DND-41 (cell line): ENCODE measurements around the gene KCNJ16.

Experiments
- ATAC-seq: fragments of 200-7000 bp; cut with Tn5 transposase; 3 replicates; pipeline ENCODE4 v1.9.1; 2021; ENCODE audit warnings: low read depth; ENCODE audit not compliant: insufficient read depth
- DNase-seq: peaks from one replicate; pipeline ENCODE4 v3.0.0-alpha.2; 2020
- H2AFZ ChIP-seq: 2 replicates; pipeline ENCODE4 v1.6.0; 2012; ENCODE audit warnings: low read depth, low read length
- H3K27ac ChIP-seq: 2 replicates; pipeline ENCODE4 v1.5.1; 2012; ENCODE audit warnings: low read length, inconsistent platforms
- H3K27me3 ChIP-seq: fragments of 200-600 bp; sonication (generic); 2 replicates; pipeline ENCODE4 v1.6.0; 2012; ENCODE audit warnings: low read length, mild to moderate bottlenecking, inconsistent platforms; ENCODE audit not compliant: insufficient read depth, poor library complexity
- H3K36me3 ChIP-seq: 2 replicates; pipeline ENCODE4 v1.5.1; 2012; ENCODE audit warnings: low read length, inconsistent platforms; ENCODE audit not compliant: insufficient read depth
- H3K4me1 ChIP-seq: 2 replicates; pipeline ENCODE4 v1.5.1; 2012; ENCODE audit warnings: mild to moderate bottlenecking, low read length; ENCODE audit not compliant: insufficient read depth
- H3K4me2 ChIP-seq: 2 replicates; pipeline ENCODE4 v1.6.0; 2012; ENCODE audit warnings: mild to moderate bottlenecking, moderate library complexity, low read length, inconsistent platforms; ENCODE audit not compliant: insufficient read depth
- H3K4me3 ChIP-seq, 2 experiments: fragments of 200-600 bp in 1 of 2; shearing (Covaris generic) in 1 of 2; 2 replicates each; pipeline ENCODE4 v1.5.1; 2012 to 2016; ENCODE audit warnings: inconsistent platforms in 2 of 2, low read length in 2 of 2, mild to moderate bottlenecking in 2 of 2, low read depth in 1 of 2, moderate library complexity in 1 of 2
- H3K79me2 ChIP-seq: 2 replicates; pipeline ENCODE4 v1.6.0; 2012; ENCODE audit warnings: low read length, inconsistent platforms; ENCODE audit not compliant: insufficient read depth
- H3K9ac ChIP-seq: 2 replicates; pipeline ENCODE4 v1.6.0; 2012; ENCODE audit warnings: low read depth, mild to moderate bottlenecking, inconsistent platforms, low read length, moderate library complexity
- H3K9me3 ChIP-seq: 2 replicates; pipeline ENCODE4 v1.5.1; 2012; ENCODE audit warnings: low read length, moderate library complexity, mild to moderate bottlenecking, inconsistent platforms; ENCODE audit not compliant: insufficient read depth, severe bottlenecking
- H4K20me1 ChIP-seq: 2 replicates; pipeline ENCODE4 v1.6.0; 2012; ENCODE audit warnings: low read length; ENCODE audit not compliant: insufficient read depth
- EZH2 ChIP-seq: IDR thresholded peaks from 3 replicates; pipeline ENCODE4 v1.6.1; 2012; ENCODE audit warnings: borderline replicate concordance, low read depth, mild to moderate bottlenecking, moderate library complexity, low read length, inconsistent platforms; ENCODE audit not compliant: severe bottlenecking
- TF ChIP-seq, protein P1 (sequence below): IDR thresholded peaks from 2 replicates; pipeline ENCODE4 v1.5.1; 2012; ENCODE audit warnings: borderline replicate concordance, low read length, moderate library complexity, mild to moderate bottlenecking; ENCODE audit not compliant: poor library complexity, severe bottlenecking; ENCODE audit errors: extremely low read depth

Gene KCNJ16

DNA sequence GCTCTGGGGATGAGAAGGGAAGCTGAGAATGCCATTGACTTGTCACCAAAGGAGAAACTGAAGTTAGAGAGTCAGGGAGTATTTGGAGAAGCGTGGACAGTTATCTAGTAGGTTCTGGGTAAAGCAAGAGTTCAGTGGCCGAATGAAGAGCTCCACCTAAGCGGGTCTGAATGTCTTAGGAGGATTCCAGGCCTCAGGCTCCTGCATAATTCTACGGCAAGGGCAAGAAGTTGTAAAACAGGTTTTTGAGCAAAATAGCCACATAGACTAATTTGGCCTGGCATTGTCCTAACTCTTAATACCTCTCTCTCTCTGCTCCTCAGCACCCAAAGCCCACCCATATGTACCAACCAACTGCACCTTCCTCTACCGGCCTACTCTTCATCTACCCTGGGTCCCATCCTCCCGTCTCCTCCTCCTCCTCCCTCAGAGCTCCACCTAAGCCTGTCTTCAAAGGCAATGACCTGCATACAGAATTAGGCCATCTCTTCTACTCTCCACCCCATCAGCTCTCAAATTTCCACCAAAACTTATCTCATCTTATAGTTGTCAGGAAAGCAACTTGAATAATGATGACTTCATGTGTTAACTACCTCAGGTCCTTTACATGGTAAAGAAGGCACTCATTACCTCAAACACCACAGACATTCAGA lies 52.3 kb downstream of the KCNJ16 start:
- no peak overlapping the region for H3K9ac ChIP-seq
- H3K9me3 ChIP-seq: no peaks in the 10 kb centered on the region
- no peak for ATAC-seq
- H3K27me3 ChIP-seq: no peaks in the 10 kb centered on the region
- no peaks in the 10 kb centered on the region for H3K79me2 ChIP-seq
- H4K20me1 ChIP-seq: no peaks in the 10 kb centered on the region
- no peak overlapping the region for H3K4me3 ChIP-seq
- TF ChIP-seq, protein P1, sequence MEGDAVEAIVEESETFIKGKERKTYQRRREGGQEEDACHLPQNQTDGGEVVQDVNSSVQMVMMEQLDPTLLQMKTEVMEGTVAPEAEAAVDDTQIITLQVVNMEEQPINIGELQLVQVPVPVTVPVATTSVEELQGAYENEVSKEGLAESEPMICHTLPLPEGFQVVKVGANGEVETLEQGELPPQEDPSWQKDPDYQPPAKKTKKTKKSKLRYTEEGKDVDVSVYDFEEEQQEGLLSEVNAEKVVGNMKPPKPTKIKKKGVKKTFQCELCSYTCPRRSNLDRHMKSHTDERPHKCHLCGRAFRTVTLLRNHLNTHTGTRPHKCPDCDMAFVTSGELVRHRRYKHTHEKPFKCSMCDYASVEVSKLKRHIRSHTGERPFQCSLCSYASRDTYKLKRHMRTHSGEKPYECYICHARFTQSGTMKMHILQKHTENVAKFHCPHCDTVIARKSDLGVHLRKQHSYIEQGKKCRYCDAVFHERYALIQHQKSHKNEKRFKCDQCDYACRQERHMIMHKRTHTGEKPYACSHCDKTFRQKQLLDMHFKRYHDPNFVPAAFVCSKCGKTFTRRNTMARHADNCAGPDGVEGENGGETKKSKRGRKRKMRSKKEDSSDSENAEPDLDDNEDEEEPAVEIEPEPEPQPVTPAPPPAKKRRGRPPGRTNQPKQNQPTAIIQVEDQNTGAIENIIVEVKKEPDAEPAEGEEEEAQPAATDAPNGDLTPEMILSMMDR: no peak
- TF ChIP-seq EZH2: no peak
- no peak for DNase-seq
- H3K36me3 ChIP-seq: no peaks in the 10 kb centered on the region
- no peaks in the 10 kb centered on the region for H3K4me1 ChIP-seq
- H3K27ac ChIP-seq: no peak overlapping the region
- H2AFZ ChIP-seq: no peak overlapping the region
- H3K4me2 ChIP-seq: no peak overlapping the region

DNA sequence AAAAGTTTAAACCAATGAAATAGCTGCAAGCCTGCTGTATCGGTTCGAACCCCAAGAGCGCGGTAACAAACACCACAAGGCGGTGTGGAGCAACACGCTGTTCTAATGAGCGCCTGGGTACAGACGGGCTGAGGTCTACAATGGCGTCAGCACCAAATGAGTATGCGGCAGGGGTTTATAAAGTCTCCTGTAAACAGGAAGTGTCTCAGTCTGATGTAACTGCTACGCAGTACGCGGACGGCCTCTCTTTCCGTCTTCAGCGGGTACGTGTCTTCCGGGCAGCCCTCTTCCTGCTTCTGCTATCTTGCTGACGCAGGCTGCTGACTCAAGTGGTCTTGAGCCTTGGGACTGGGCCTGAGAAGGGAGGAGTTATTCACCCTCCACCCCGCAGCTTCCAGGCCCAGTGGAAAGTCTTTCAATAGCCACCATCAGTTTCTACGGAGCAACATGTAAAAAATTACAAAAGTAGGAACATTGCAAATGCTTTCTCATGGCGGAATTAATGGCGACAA lies 53.8 kb downstream of the KCNJ16 start:
- no peak for DNase-seq
- H3K9ac ChIP-seq: no peak overlapping the region
- H2AFZ ChIP-seq: no peak overlapping the region
- no peaks in the 10 kb centered on the region for H3K9me3 ChIP-seq
- H3K4me1 ChIP-seq: no peaks in the 10 kb centered on the region
- no peak overlapping the region for H3K4me2 ChIP-seq
- H3K4me3 ChIP-seq: no peak overlapping the region
- H3K36me3 ChIP-seq: no peaks in the 10 kb centered on the region
- H3K27ac ChIP-seq: no peak overlapping the region
- no peaks in the 10 kb centered on the region for H3K27me3 ChIP-seq
- H4K20me1 ChIP-seq: no peaks in the 10 kb centered on the region
- H3K79me2 ChIP-seq: no peaks in the 10 kb centered on the region
- no peak for TF ChIP-seq EZH2
- TF ChIP-seq, protein P1: no peak
- no peak for ATAC-seq

DNA sequence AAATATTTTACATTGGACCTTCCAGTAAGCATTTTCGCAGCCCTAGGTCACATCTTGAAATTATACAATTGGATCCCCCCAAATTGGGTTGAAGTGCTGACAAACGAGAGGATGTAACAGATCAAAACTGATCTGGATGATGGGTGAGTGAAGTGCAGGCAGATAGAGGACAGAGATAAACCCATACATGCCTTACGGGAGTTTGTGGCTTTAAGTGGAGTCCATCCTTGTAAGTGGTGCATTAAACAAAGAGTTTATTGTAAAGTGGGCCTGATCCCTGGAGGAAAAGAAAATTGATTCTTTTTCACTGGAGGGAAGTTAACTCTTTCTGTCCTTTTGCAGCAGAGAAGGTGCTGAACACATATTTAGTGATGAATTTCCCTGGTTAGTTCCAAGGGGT lies 55.3 kb downstream of the KCNJ16 start:
- no peak overlapping the region for H3K27ac ChIP-seq
- no peaks in the 10 kb centered on the region for H3K36me3 ChIP-seq
- no peak for ATAC-seq
- H2AFZ ChIP-seq: no peak overlapping the region
- no peak overlapping the region for H3K4me2 ChIP-seq
- H3K4me3 ChIP-seq: no peak overlapping the region
- no peak for TF ChIP-seq EZH2
- TF ChIP-seq, protein P1: no peak
- no peaks in the 10 kb centered on the region for H4K20me1 ChIP-seq
- no peak overlapping the region for H3K9ac ChIP-seq
- no peak for DNase-seq
- H3K4me1 ChIP-seq: no peaks in the 10 kb centered on the region
- H3K27me3 ChIP-seq: no peaks in the 10 kb centered on the region
- no peaks in the 10 kb centered on the region for H3K9me3 ChIP-seq
- no peaks in the 10 kb centered on the region for H3K79me2 ChIP-seq
